WTC11 (cell line): ENCODE data around the gene NEUROG1. TPM values are rescaled to one million over a fixed set of nuclear protein-coding genes. Genes with fewer than 3 reads are reported as not detected.

Source experiments
- ATAC-seq: fragments of 200-7000 bp; cut with Tn5 transposase; 2 replicates; pipeline ENCODE4 v1.10.0; 2021; ENCODE audit warnings: mild to moderate bottlenecking, moderate library complexity
- CTCF ChIA-PET: fragments of 300-600 bp; sonication (Branson Sonifier 250); formaldehyde crosslinking; loops from one replicate; lab custom pipeline; 2021; ENCODE audit warnings: antibody characterized with exemption; lab: Charles Lee
- POLR2A ChIA-PET: fragments of 350-600 bp; sonication (Branson Sonifier 250); formaldehyde crosslinking; loops from one replicate; lab custom pipeline; 2021; ENCODE audit warnings: antibody characterized with exemption; lab: Charles Lee
- DNase-seq: peaks from one replicate; pipeline ENCODE4 v3.0.0; 2021; ENCODE audit warnings: low spot score
- H3K27ac Mint-ChIP-seq: 2 replicates; pipeline ENCODE4 v1.8.0; 2021; ENCODE audit warnings: mixed read lengths
- H3K27me3 Mint-ChIP-seq: 2 replicates; pipeline ENCODE4 v1.8.0; 2021; ENCODE audit warnings: low read depth, mild to moderate bottlenecking, moderate library complexity, mixed read lengths
- H3K36me3 Mint-ChIP-seq: 2 replicates; pipeline ENCODE4 v1.8.0; 2021; ENCODE audit warnings: mixed read lengths
- H3K4me1 Mint-ChIP-seq: 2 replicates; pipeline ENCODE4 v1.8.0; 2022; ENCODE audit warnings: mixed read lengths
- H3K4me3 Mint-ChIP-seq: 2 replicates; pipeline ENCODE4 v1.8.0; 2021; ENCODE audit warnings: mild to moderate bottlenecking, moderate library complexity, mixed read lengths
- H3K9me3 Mint-ChIP-seq: 2 replicates; pipeline ENCODE4 v1.8.0; 2021; ENCODE audit warnings: mixed read lengths
- AFF4 ChIP-seq: sonication (generic); formaldehyde crosslinking; IDR thresholded peaks from 2 replicates; pipeline ENCODE4 v1.8.1; 2023; ENCODE audit warnings: mild to moderate bottlenecking, missing genetic modification reagents, borderline replicate concordance
- ATF3 ChIP-seq: sonication (generic); formaldehyde crosslinking; conservative IDR thresholded peaks from 2 replicates; pipeline ENCODE4 v1.8.1; 2022; ENCODE audit warnings: mild to moderate bottlenecking, missing genetic modification reagents
- ATF6 ChIP-seq: sonication (generic); formaldehyde crosslinking; IDR thresholded peaks from 2 replicates; pipeline ENCODE4 v1.8.1; 2023; ENCODE audit warnings: mild to moderate bottlenecking, missing genetic modification reagents
- E2F5 ChIP-seq: sonication (generic); formaldehyde crosslinking; IDR thresholded peaks from 2 replicates; pipeline ENCODE4 v1.8.1; 2022; ENCODE audit warnings: mild to moderate bottlenecking, moderate library complexity, missing genetic modification reagents
- GABPB1 ChIP-seq: sonication (generic); formaldehyde crosslinking; IDR thresholded peaks from 2 replicates; pipeline ENCODE4 v1.8.1; 2023; ENCODE audit warnings: mild to moderate bottlenecking, missing genetic modification reagents
- IRF1 ChIP-seq: sonication (generic); formaldehyde crosslinking; IDR thresholded peaks from 2 replicates; pipeline ENCODE4 v1.8.0; 2023; ENCODE audit warnings: missing genetic modification reagents
- IRF2 ChIP-seq: sonication (generic); formaldehyde crosslinking; IDR thresholded peaks from 2 replicates; pipeline ENCODE4 v1.8.0; 2022; ENCODE audit warnings: low read depth, missing genetic modification reagents, borderline replicate concordance
- PREB ChIP-seq: sonication (generic); formaldehyde crosslinking; IDR thresholded peaks from 2 replicates; pipeline ENCODE4 v1.8.1; 2022; ENCODE audit warnings: mild to moderate bottlenecking, missing genetic modification reagents, moderate library complexity, borderline replicate concordance
- SOX15 ChIP-seq: fragments of 250-450 bp; sonication (Bioruptor Pico); IDR thresholded peaks from 2 replicates; pipeline ENCODE4 v1.9.0; 2021; ENCODE audit warnings: mild to moderate bottlenecking
- TCF7 ChIP-seq: sonication (generic); formaldehyde crosslinking; IDR thresholded peaks from 2 replicates; pipeline ENCODE4 v1.8.0; 2022; ENCODE audit warnings: mild to moderate bottlenecking, low read depth, missing genetic modification reagents, moderate library complexity
- USF1 ChIP-seq: sonication (generic); formaldehyde crosslinking; IDR thresholded peaks from 2 replicates; pipeline ENCODE4 v1.8.0; 2022; ENCODE audit warnings: mild to moderate bottlenecking, missing genetic modification reagents
- ZBTB43 ChIP-seq: sonication (generic); formaldehyde crosslinking; IDR thresholded peaks from 2 replicates; pipeline ENCODE4 v1.8.1; 2023; ENCODE audit warnings: mild to moderate bottlenecking, missing genetic modification reagents
- ZMAT4 ChIP-seq: fragments of 250-450 bp; sonication (Bioruptor Pico); IDR thresholded peaks from 2 replicates; pipeline ENCODE4 v1.9.0; 2021; ENCODE audit warnings: mild to moderate bottlenecking
- ZNF219 ChIP-seq: sonication (generic); formaldehyde crosslinking; IDR thresholded peaks from 2 replicates; pipeline ENCODE4 v1.8.0; 2023; ENCODE audit warnings: missing genetic modification reagents, mild to moderate bottlenecking, borderline replicate concordance
- ZNF317 ChIP-seq: sonication (generic); formaldehyde crosslinking; IDR thresholded peaks from 2 replicates; pipeline ENCODE4 v1.8.1; 2023; ENCODE audit warnings: low read depth, mild to moderate bottlenecking, moderate library complexity, missing genetic modification reagents, borderline replicate concordance
- ZNF671 ChIP-seq: fragments of 250-450 bp; sonication (Bioruptor Pico); IDR thresholded peaks from 2 replicates; pipeline ENCODE4 v1.8.0; 2021; ENCODE audit warnings: mild to moderate bottlenecking
- total RNA-seq: library from RNA; stranded (reverse); gene quantifications from 3 replicates; pipeline ENCODE4 v1.2.3, GENCODE V29; 2021

NEUROG1 gene
- total RNA-seq, 1 experiment from 2014 or later = 0.13 TPM

GRCh38 chr5:135502836-135503520, 32.8 kb downstream of the NEUROG1 start:
- no peak for TF ChIP-seq ATF3 (CRISPR knock-in tag)
- TF ChIP-seq IRF2 (CRISPR knock-in tag) = no peak
- no peak for TF ChIP-seq ZBTB43 (CRISPR knock-in tag)
- no peak for TF ChIP-seq IRF1 (CRISPR knock-in tag)
- TF ChIP-seq ZNF671 = no peak
- TF ChIP-seq ZNF317 = no peak
- no peak for TF ChIP-seq ATF6 (CRISPR knock-in tag)
- no peak for TF ChIP-seq E2F5 (CRISPR knock-in tag)
- no peak for TF ChIP-seq PREB (CRISPR knock-in tag)
- TF ChIP-seq USF1 (CRISPR knock-in tag) = no peak
- no peak for TF ChIP-seq GABPB1 (CRISPR knock-in tag)
- no peak for TF ChIP-seq ZMAT4 (CRISPR knock-in tag)
- TF ChIP-seq AFF4 (CRISPR knock-in tag) = no peak
- TF ChIP-seq TCF7 (CRISPR knock-in tag) = no peak
- TF ChIP-seq SOX15 (CRISPR knock-in tag) = no peak
- TF ChIP-seq ZNF219 (CRISPR knock-in tag) = no peak
- Mint-ChIP-seq H3K27me3 (peaks cover 77% of the 10 kb centered on the region), H3K36me3 (no peaks in the 10 kb centered on the region), H3K9me3 (no peaks in the 10 kb centered on the region), H3K4me1 (peaks cover 14% of the 10 kb centered on the region), H3K4me3 (no peak overlapping the region), H3K27ac (no peak overlapping the region)
- ChIA-PET CTCF (interaction anchor here (1.3 kb wide), 1 partner anchor 41 kb away, joined by 5 read pairs; no protein-coding TSS in a partner anchor), POLR2A (no interaction called here)
- DNase-seq (no peak), ATAC-seq (no peak)
